Inferior parietal cortex (tissue), 1 donor: ENCODE results near the gene PCDH10.

Source experiments
- DNase-seq: peaks from one replicate; pipeline ENCODE4 v3.0.0-alpha.2; 2016; ENCODE audit errors: extremely low spot score

PCDH10 gene, protein sequence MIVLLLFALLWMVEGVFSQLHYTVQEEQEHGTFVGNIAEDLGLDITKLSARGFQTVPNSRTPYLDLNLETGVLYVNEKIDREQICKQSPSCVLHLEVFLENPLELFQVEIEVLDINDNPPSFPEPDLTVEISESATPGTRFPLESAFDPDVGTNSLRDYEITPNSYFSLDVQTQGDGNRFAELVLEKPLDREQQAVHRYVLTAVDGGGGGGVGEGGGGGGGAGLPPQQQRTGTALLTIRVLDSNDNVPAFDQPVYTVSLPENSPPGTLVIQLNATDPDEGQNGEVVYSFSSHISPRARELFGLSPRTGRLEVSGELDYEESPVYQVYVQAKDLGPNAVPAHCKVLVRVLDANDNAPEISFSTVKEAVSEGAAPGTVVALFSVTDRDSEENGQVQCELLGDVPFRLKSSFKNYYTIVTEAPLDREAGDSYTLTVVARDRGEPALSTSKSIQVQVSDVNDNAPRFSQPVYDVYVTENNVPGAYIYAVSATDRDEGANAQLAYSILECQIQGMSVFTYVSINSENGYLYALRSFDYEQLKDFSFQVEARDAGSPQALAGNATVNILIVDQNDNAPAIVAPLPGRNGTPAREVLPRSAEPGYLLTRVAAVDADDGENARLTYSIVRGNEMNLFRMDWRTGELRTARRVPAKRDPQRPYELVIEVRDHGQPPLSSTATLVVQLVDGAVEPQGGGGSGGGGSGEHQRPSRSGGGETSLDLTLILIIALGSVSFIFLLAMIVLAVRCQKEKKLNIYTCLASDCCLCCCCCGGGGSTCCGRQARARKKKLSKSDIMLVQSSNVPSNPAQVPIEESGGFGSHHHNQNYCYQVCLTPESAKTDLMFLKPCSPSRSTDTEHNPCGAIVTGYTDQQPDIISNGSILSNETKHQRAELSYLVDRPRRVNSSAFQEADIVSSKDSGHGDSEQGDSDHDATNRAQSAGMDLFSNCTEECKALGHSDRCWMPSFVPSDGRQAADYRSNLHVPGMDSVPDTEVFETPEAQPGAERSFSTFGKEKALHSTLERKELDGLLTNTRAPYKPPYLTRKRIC

DNA sequence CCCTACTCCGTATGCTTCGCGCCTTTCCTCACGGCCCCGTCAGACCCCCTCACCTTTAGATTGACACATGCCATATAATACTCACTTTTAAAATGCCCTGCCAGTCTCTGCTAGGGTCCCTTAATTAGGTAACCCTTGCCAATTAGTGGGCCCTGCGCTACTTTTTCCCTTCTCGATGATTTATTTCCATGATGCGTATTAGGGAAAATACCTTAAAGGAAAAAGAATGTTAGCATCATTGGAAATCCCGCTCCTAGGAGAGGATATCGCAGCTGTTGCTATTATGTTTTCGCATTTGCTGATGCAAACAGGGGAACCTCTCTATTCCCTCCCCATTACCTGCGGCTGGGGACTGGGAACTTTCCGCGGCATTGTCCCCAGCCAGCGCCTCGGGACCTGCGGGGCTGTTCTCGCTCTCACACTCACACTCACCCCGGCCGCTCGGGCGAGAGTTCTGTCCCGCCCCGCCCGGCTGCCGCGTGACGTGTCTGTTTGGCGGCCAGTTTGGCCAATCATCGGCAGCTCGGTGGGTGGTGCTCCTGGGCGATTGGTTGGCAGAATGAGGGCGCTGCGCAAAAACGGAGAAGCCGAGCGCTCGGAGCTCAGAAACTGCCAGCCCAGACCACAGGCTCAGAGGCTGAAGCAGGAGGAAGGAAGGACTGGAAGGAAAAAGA, at the start of gene PCDH10:
PCDH10 (plus strand) TSS at position 605 of the 674 bp plus-strand sequence. CDS start 847 bp downstream, outside the sequence.
- DNase-seq: peak; percentile 97

DNA sequence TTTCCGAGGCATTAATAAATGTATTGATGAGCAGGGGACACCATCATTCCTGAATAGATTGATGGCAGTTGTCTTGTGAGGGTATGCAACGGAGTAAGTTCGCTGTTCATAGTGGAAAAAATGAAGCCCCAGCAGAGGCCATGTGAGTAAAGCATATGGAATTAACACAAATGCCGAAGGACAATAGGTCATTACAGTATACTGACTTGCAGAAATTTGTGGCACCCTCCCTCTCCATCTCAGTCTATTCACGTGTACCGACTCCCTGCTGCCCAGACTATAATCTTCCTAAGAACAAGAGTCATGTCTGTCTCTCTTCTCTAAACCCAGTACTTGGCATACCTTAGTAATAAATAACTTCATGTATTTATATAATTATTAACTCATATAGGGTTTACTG, 47.1 kb upstream of the PCDH10 start:
- DNase-seq: no peak

DNA sequence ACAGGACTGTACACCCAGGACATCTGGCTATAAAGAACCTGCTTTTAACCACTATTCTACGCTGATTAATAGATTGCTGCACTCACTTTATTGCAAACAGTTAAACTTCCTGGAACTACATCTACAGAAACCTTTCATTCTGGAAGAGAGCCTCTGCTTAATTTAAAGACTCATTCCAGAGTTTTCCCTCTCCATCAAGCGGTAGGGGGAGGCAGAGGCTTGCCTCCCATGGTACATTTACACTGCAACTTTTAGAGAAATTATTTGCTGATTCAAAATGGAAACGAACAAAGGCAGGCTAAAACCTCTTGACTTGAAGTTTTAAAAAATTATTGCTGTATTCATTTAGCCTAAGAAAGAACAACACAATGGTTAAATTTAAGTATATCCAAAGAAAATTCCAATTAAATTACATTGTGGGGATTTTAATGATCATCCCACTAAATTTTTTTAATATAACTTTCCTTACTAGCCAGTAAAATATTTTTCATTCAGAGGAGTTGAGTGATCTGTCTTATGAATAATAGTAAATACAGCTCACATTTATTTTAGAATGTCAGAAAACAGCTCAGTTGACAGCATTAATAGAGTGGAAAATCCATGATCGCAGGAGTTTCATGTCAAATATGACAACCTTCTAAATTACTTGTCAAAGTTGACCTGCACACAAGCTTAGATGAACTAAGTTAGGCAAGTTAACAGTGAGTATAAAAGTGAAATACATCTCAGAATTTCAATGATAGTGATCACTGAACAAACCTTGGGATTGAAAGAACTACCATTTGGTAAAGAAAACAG, 46.3 kb upstream of the PCDH10 start:
- DNase-seq: no peak

DNA sequence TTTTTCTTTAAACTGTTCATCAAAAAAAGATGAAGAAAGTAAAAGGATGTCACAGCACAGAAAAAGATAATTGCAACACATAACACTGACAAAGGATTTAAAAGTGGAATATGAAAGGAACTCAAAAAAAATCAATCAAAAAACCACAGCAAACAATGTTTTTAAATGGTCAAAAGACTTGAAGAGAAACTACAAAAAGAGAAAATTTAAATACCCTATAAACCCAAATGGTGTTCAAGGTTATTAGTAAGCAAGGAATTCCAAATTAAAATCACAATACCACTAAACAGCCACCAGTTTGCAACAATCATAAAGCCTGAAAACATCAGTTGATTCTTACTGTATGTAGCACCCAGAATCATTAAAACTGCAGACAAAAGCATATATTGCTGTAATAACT, 36.5 kb upstream of the PCDH10 start:
- no peak for DNase-seq

DNA sequence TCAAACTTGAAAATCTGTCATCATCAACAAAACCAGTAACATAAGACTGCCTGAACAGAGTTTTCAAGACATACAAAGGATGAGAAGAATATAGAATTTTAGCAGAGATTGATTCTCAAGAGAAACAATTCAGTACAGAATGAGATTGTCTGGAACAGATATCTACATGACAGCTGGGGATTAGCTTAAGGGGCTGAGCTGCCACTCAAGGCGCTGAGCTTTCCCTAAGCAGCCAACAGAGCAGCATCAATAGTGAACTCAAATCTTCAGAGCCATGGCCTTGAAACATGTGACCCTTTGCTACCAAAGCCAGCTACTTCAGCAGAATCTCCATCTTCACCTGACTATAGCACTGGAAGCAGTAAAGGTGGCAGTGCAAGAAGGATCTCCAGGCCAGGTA, 24.3 kb upstream of the PCDH10 start:
- no peak for DNase-seq

DNA sequence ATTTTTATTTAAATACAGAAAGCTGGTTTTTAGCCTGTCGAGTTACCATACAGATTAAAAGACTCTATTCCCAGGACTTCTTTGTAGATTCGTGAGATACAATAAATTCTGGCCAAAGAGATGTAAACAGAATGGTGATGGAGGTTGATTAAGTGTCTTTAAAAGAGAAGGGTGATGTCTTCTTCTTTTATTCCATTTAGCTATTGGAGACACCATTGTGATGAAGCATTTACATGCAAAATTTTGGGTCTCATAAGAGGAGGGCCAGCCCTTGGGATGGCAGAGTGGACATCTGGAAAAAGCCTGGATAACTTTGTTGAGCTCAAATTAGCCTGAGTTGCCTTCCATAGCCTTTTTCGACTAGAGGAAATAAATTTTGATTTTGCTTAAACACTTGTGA, 21.6 kb upstream of the PCDH10 start:
- DNase-seq: no peak

DNA sequence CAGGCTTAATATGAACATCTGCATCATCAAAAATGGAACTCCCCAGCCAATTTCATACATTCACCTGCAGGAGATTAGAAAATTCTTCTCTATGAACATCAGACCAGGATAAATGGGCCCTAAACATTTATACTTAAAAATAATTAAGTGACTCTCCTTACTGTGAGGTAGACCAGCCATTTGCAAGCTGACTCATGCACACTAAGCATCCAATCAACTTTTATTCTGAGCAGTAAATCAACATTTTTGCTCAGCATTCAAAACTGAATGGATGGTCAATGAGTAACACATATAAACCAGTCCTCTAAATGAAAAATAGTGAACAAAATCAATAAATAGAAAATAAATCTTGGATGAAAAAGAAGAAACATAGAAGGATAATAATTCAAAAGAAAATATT, 19.9 kb upstream of the PCDH10 start:
- no peak for DNase-seq

DNA sequence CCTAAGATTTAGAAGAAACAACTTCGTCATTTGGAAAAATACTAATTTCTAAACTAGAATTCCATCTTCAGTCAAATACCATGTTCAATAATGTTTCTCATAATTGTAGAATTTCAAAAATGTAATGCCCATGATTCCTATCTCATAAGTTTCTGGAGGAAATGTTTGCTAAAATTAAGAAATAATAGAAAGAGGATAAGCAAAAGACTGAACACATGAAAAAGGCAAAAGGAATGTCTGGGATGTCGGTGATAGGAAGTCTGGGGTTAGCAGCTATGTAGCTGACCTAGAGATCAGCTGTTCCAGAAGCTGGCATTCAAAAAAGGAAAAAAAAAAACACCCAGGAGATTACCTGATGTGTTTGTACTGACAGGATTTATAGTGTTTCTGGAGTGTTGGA, 18.9 kb upstream of the PCDH10 start:
- no peak for DNase-seq

DNA sequence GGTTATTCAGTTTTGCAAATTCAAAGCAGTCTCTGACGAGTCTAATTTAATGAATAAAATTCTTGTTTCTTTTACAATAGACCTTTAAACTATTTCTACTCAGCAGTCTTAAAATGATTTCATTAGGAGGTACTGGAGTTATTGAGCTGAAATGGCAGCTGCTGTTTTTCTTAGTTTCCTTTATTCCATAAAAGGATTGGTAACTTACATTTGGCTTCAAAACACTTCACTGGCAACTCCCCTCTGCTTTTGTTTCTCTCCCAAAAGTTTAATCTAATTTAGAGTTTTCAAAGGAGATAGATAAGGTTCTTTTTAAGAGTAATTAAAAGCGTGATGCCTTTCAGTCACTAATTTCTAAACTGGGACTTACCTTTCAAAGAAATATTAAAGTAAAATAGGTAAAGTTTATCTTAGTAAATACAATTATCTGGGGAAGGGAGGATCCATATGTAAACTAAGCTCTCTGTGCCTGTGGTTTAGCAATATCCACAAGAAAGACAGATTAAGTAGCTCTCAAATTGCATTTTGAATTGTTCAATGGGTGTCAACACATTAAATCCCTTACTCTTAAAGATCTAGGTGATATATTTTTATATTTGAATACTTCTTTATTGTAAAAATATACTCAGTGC, 17.1 kb upstream of the PCDH10 start:
- DNase-seq: no peak

DNA sequence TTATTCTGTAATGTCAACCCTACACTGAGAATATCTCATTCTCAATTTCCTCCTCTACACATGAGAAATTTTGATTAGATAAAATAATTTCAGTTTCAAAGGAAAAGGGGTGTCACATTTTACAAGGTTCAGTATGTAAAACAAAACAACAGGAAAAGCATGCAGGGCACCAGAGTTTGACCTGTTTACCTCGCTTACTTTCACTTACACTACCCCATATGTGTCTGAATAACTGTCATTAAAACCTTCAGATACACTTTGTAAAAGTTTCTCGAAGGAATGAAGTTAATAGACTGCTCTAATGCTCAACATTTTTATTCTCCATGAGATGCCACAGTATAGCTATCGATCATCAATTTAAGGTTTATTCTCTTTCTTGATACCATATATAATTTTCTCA, 12.3 kb upstream of the PCDH10 start:
- no peak for DNase-seq

DNA sequence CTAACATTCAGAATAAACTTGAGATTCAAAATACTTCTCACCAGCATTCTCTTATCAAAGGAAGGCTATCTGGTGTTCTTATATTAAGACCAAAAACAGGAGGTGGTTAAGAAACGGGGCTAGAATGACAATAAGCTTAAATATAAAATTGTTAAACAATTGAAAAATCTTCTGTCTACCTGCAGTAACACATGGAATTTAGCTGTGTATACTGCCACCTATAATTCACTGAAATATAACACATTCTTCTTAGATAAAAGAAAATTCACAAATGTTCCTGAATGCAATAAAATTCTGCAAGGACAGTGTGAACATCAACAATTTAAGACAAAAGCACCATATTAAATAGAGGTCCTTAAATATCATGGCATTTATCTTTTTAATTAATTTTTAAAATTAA, 11.5 kb upstream of the PCDH10 start:
- DNase-seq: no peak

DNA sequence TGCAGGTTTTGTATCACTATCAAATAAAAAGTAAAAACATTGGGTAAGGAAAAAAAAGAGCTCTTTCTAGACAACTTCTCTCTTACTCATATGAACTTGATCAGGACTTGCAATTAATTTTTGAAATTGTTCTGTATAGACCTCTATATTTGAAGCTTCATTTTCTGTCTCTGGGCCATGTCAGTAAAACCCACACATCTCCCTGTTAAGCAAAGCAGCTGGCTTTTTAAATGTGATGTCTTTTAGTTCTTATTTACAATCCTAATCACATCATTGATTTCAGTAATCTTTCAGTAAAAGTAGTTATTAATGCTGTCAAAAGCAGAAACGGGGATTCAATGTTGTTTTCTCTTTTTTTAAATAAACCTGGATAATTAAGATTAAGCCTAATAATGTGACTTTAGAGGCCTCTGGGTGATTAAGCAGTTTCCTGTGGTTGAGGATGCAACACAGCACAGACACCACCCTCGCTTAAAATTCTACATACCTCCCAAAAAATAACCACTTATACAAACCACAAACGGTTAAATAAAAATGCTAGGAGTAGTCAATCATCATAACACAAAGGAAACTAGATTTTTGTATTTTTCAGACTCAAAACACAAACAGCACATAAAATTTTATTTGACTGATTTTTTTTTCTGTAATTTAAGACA, 5.2 kb upstream of the PCDH10 start:
- DNase-seq: no peak

DNA sequence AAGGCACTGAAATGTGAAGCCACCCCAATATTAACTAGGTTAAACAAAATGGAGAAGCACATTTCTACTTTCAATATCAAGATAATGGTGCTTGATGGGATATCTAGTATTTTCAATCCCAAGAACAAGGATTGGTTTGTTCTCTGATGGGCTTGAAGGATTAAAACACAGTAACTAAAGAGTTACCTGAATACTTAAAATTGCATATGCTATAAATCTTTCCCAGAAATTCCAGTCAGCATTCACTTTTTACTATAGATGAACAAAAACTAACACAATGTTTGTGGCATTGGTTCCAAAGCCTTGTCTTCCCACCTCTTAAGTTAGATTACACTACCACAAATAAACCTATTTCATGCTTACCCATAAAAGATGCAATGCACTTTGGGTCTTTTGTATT, 3.9 kb upstream of the PCDH10 start:
- DNase-seq: no peak

DNA sequence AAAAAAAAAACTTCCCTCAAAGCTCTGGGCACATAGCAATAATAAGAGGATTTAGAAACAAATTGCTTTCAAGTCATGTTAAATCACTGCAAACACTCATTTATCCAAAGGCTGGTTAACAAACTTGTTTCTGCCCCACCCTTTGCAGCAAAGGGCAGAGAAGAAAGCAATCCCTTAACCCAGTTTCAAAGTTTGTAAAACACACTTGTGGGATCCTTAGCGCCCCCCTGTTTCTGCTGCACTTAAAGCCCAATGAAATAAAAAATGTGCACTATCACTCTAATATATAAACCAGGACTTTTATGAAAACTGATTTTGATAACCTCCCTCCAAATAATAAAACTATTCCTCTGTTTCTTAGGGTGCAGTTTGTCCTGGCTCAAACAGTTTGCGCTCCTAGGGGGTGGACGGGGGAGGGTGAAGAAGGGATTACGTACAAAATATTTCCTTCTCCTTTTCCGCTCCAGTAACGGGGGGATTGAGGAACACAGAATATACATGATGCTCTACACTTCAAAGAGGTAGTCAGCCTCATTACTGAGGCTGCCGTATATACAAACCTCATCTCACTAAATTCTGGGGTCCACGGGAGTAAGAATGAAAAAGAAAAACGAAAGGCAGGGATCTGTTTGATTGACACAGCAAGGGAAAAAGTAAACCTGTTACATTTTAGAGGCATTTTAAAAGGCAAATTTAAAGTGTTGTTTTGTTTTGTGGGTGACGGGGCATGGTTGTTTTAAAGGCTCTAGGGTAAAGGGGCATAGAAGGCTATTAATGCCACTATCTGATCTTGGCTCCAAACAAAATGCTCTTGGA, 3.1 kb upstream of the PCDH10 start:
- DNase-seq: no peak

DNA sequence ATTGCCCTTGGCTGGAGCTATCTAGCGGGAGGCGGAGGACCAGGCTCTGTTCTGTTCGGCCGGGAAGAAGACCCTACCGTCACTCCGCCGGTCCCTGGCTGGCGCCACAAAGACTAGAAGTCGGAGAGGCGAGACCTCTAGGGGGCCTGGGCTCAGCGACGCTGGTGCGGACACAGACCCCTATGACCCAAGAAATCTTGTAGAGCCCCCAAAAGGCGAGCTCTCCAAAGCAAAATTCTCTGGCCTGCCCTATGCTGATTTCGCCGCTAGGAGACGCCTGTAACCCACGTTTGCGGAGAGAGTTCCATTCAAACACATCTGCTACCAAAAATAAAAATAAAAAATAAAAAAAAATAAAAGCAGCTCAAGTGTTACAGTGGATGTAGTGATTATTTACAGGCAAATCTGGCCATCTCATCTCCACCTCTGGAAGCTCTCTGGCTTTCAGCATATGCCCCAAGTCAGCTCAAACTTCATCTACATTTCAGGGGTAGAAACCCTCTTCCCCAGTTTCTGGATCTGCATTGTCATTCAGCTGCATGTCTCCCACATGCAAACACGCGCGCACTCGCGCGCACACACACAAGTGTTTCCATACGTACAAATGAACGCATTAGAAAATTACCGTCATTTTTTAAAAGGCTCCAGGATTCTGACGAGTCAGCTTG, 2.4 kb upstream of the PCDH10 start:
- DNase-seq: peak; percentile 93

DNA sequence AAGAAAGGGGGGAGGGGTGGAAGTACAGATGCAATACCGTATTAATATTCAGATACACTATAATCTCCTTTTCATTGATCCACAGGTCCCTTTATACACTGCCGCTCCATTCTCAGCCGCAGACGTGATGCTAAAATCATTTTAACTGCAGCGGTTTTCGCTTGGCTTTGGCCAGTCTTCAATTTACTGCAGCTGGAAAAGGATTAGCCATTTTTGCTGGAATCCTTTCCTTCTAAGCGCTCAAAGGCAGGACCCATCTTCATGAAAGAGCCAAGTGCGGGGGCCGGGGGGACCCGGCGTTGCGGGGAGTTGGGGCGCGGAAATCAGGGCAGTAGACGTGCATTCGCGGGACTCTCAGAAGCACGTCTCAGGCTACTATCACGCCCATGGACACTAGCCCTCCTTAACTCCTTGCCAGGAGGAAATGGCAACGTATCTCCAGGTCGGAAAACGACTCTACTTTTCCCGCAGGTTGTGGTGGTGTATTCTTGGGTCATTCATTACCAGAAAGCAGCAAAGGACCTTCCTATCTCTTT, 1.7 kb upstream of the PCDH10 start:
- no peak for DNase-seq

DNA sequence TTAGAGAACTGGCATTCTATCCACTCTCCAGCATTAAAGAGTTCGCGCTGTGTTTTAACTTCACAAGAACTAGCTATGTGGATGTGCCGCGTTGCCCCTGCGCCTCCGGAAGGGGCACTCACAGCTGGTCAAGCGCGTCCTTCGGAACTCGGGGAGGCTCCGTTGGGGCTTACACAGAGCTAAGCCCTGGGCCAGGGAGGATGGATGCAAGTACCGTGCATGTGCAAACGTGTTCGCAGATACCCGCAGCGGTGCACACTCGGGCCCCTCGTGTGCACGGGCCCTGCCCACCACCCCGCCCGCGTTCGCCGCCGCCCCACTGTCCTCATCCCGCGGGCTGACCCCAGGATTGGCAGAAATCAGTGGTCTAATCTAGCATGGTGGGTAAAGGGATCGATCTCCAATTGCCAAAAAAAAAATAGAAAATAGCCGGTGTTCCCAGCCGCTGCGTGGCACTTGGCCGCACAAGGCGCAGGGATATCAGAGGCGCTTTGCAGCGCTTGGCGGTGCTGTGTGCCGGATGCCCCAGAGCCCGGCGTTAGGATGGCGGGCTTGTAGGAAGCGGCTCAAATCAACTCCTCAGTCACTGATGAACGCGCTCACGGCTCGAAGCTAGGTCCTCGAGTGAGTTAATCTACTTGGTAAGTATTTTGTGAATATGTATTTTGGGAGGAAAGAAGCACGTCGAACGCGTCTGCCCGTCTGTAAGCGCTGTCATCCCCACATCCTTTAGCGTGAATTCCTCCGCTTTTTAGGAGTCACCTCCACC, 989 bp upstream of the PCDH10 start:
- DNase-seq: peak; percentile 78

DNA sequence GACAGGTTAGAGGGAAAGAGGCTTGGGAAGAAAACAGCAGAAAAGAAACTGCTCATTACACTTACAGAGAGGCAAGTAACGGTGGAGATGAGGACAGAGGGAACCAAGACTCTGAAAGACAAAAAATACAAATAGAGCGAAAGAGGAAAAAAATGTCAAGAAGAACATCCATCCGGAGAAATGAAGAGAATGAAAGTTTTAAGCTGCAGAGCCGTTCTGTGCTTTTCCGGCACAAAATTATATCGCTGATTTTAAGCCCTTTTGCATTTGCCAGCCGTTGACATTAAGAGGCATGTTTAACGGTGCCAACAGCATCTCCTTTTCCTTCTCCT, 236 bp downstream of the PCDH10 start:
- DNase-seq: no peak
